ENCODE measurements around the gene CAAP1. TPM values are rescaled to one million over a fixed set of nuclear protein-coding genes. Genes with fewer than 3 reads are reported as not detected.
A peak's percentile ranks its signal among the peaks of the same experiment; 100 is the strongest.

CAAP1 gene
- total RNA-seq, 3 donors from 2014 or later = 22.2 to 34.5 (median 23.7) TPM

- DNase-seq = no peak
- H3K4me1 ChIP-seq (ENCODE audit: low read depth) = no peaks in the 10 kb centered on the region
- TF ChIP-seq, protein P1, sequence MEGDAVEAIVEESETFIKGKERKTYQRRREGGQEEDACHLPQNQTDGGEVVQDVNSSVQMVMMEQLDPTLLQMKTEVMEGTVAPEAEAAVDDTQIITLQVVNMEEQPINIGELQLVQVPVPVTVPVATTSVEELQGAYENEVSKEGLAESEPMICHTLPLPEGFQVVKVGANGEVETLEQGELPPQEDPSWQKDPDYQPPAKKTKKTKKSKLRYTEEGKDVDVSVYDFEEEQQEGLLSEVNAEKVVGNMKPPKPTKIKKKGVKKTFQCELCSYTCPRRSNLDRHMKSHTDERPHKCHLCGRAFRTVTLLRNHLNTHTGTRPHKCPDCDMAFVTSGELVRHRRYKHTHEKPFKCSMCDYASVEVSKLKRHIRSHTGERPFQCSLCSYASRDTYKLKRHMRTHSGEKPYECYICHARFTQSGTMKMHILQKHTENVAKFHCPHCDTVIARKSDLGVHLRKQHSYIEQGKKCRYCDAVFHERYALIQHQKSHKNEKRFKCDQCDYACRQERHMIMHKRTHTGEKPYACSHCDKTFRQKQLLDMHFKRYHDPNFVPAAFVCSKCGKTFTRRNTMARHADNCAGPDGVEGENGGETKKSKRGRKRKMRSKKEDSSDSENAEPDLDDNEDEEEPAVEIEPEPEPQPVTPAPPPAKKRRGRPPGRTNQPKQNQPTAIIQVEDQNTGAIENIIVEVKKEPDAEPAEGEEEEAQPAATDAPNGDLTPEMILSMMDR (IDR thresholded peaks at IDR 0.05) = no peak
- ATAC-seq = no peak
- H3K4me3 ChIP-seq = no peak overlapping the region
- H3K9me3 ChIP-seq = no peaks in the 10 kb centered on the region
- intact Hi-C loops (cut with DNase I, micrococcal nuclease) = no loop called here
- H3K36me3 ChIP-seq (ENCODE audit: low read depth) = no peaks in the 10 kb centered on the region
Observed at GRCh38 chr9:26928902-26929495, 36.4 kb upstream of the CAAP1 start.

DNA sequence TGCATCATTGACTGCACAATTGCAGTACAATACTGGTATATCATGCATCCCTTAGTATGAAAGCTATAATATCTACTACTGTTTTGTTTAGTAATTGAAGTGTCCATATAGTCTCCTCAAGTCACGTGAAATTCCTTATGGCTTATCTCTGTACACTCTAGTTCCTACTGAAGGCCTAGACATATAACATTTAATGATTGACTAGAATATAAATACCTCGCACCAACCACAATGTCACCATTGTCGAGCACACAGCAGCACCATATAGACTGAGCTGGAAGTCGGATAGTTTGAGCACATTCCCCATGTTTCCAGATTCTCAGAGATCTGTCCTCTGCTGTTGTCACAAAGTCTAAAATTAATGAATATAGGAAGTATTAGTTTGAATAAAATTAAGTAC is 33.0 kb upstream of the CAAP1 start:
- intact Hi-C loops (cut with DNase I, micrococcal nuclease) = no loop called here
- H3K4me3 ChIP-seq = no peak overlapping the region
- DNase-seq (peak in 1 of 3 donors; percentile 8), ATAC-seq (peak; percentile 97)
- H3K4me1 ChIP-seq (ENCODE audit: low read depth) = no peaks in the 10 kb centered on the region
- H3K36me3 ChIP-seq (ENCODE audit: low read depth) = no peaks in the 10 kb centered on the region
- no peaks in the 10 kb centered on the region for H3K9me3 ChIP-seq
- TF ChIP-seq, protein P1 (IDR thresholded peaks at IDR 0.05) = no peak

DNA sequence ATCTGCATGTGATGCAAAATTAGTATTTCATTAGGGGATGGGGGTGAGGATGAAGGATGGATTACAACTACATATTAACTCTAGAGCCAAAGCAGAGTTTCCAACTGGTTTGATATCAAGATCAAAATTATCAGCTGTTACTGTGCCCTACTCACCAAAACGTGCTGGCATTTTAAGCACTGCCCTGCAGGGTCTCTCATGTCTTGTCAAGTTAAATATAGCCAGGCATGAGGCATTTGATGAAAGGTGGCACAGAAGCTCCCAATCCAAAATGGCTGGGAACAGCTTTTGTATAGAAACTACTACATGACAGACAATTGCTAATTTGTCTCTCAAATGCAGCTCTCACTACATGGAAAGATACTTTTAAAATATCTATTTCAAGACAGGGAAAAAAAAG is 27.1 kb upstream of the CAAP1 start:
- TF ChIP-seq, protein P1 (IDR thresholded peaks at IDR 0.05) = no peak
- ATAC-seq = no peak
- peaks cover 10% of the 10 kb centered on the region for H3K36me3 ChIP-seq (ENCODE audit: low read depth)
- no peaks in the 10 kb centered on the region for H3K9me3 ChIP-seq
- no peak for DNase-seq
- H3K4me3 ChIP-seq = no peak overlapping the region
- intact Hi-C loops (cut with DNase I, micrococcal nuclease) = no loop called here
- H3K4me1 ChIP-seq (ENCODE audit: low read depth) = no peaks in the 10 kb centered on the region

DNA sequence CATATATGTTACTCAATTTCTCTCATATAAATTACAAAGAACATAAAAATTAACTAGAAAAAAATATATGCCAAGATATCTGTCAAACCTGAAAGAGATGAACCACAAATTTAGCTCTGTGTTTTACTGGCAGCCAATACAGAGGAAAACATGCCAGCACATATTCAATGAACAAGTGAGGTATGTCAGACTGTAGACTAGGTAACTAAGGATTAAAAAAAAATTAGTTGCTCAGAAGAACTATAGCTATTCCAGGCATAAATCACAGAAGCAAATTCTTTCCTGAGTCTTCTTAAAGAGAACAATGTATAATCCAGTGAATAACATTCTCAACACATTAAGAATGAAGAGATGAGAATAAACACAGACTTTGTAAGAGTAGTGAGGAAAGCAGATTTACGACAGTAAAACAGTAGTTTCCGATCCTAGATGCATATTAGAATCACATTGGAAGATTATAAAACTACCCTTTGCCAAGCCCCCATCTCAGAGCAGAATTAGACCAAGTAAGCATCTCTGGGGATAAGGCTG is 20.6 kb upstream of the CAAP1 start:
- no peak for ATAC-seq
- intact Hi-C loops (cut with DNase I, micrococcal nuclease) = no loop called here
- no peak for DNase-seq
- Histone ChIP-seq H3K4me3 (no peak overlapping the region), H3K9me3 (no peaks in the 10 kb centered on the region), H3K4me1 (ENCODE audit: low read depth) (no peaks in the 10 kb centered on the region), H3K36me3 (ENCODE audit: low read depth) (no peaks in the 10 kb centered on the region)
- TF ChIP-seq, protein P1 (IDR thresholded peaks at IDR 0.05) = no peak

DNA sequence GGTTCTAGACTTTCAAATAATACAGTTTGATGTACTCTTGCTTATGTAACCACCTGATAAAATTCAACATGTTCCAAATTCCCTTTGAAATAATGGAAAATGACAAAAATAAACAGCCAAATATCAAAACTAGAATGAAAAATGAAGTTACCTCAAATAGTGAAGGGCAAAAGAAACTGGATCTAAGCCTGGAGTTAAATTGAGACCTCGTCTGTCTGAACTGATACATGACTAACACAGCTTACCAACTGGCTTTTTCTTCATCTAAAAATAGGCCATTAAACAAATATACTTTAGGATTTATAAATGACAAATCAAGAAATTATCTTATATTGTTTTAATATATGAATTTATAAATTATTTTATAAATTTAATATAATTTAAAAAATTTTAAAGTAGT is 12.1 kb upstream of the CAAP1 start:
- Histone ChIP-seq H3K36me3 (ENCODE audit: low read depth) (peaks cover 5% of the 10 kb centered on the region), H3K9me3 (no peaks in the 10 kb centered on the region), H3K4me1 (ENCODE audit: low read depth) (no peaks in the 10 kb centered on the region), H3K4me3 (no peak overlapping the region)
- TF ChIP-seq, protein P1 (IDR thresholded peaks at IDR 0.05) = no peak
- DNase-seq (no peak), ATAC-seq (no peak)
- intact Hi-C loops (cut with DNase I, micrococcal nuclease) = no loop called here
